GM08714 (cell line): ENCODE measurements around the gene PTPRN2.
"Not testable (repeated sequence)": the region's sequence is repeated elsewhere in the genome, so short reads cannot be mapped to it uniquely, and the experiment has no call there.

Experiments
- H3K4me3 ChIP-seq: fragments of 200-500 bp; sonication (Bioruptor generic); 2 replicates; pipeline ENCODE4 v1.5.1; 2014; ENCODE audit warnings: mild to moderate bottlenecking, low read length, inconsistent platforms
- ZNF274 ChIP-seq: IDR thresholded peaks from 2 replicates; pipeline ENCODE4 v1.6.1; 2012; ENCODE audit warnings: mild to moderate bottlenecking, low read depth, low read length

The PTPRN2 gene

GRCh38 chr7:157502701-157503111, 1084.9 kb downstream of the PTPRN2 start:
- no peak overlapping the region for H3K4me3 ChIP-seq
- TF ChIP-seq ZNF274, result no peak

- H3K4me3 ChIP-seq, result no peak overlapping the region; the same call in 1 of the 2 replicates
- no peak for TF ChIP-seq ZNF274
These were observed 1086.0 kb downstream of the PTPRN2 start for GRCh38 chr7:157501581-157501980.

- H3K4me3 ChIP-seq, result not testable (repeated sequence)
These were observed 1086.6 kb downstream of the PTPRN2 start for GRCh38 chr7:157500989-157501540.

GRCh38 chr7:157500171-157500960, 1087.3 kb downstream of the PTPRN2 start:
- no peak for TF ChIP-seq ZNF274
- no peak overlapping the region for H3K4me3 ChIP-seq

GRCh38 chr7:157499835-157500153, 1087.8 kb downstream of the PTPRN2 start:
- H3K4me3 ChIP-seq, result no peak overlapping the region
- TF ChIP-seq ZNF274, result no peak

- no peak overlapping the region for H3K4me3 ChIP-seq
- TF ChIP-seq ZNF274, result no peak
These were observed 1088.3 kb downstream of the PTPRN2 start for GRCh38 chr7:157499121-157499834.

- H3K4me3 ChIP-seq, result no peak overlapping the region
These were observed 1089.0 kb downstream of the PTPRN2 start for GRCh38 chr7:157498657-157499056.

GRCh38 chr7:157497744-157498651, 1089.6 kb downstream of the PTPRN2 start:
- no peak for TF ChIP-seq ZNF274

More at GRCh38 chr7:157498657-157499056, 1089.0 kb downstream of the PTPRN2 start:
- no peak for TF ChIP-seq ZNF274

GRCh38 chr7:157497367-157497743, 1090.3 kb downstream of the PTPRN2 start:
- TF ChIP-seq ZNF274, result no peak
- no peak overlapping the region for H3K4me3 ChIP-seq

More at GRCh38 chr7:157497744-157498651, 1089.6 kb downstream of the PTPRN2 start:
- H3K4me3 ChIP-seq, result no peak overlapping the region

- H3K4me3 ChIP-seq, result no peak overlapping the region
- no peak for TF ChIP-seq ZNF274
These were observed 1091.0 kb downstream of the PTPRN2 start for GRCh38 chr7:157496416-157497275.

- TF ChIP-seq ZNF274, result no peak
- no peak overlapping the region for H3K4me3 ChIP-seq
These were observed 1092.0 kb downstream of the PTPRN2 start for GRCh38 chr7:157495594-157495993.

- no peak for TF ChIP-seq ZNF274
- no peak overlapping the region for H3K4me3 ChIP-seq
These were observed 1092.5 kb downstream of the PTPRN2 start for GRCh38 chr7:157495177-157495553.

- no peak for TF ChIP-seq ZNF274
- no peak overlapping the region for H3K4me3 ChIP-seq
These were observed 1093.0 kb downstream of the PTPRN2 start for GRCh38 chr7:157494506-157495176.
